ENCODE data around the gene TFF1.

The TFF1 gene

GRCh38 chr21:42314616-42315295 is 51.6 kb downstream of the TFF1 start:
- no peak for DNase-seq

GRCh38 chr21:42313501-42313969 is 52.8 kb downstream of the TFF1 start:
- no peak for DNase-seq

GRCh38 chr21:42312626-42313104 is 53.7 kb downstream of the TFF1 start:
- DNase-seq = no peak

Measured in CD4-positive, alpha-beta T cell treated with Interleukin-15 for 1 hour (primary cell).